Endothelial cell of umbilical vein (primary cell): ENCODE data around the gene ARHGAP15. TPM values are rescaled to one million over a fixed set of nuclear protein-coding genes. Genes with fewer than 3 reads are reported as not detected.

Experiments used
- BruUV-seq: library from RNA; stranded (reverse); fragments of 400-500 nt; replicated peaks from 2 replicates; lab custom pipeline; 2021; lab: Mats Ljungman, UMichigan
- CTCF ChIA-PET: fragments of 300-600, 350-600 bp; sonication (Branson Sonifier 250); formaldehyde crosslinking; loops from one replicate; lab custom pipeline; 2021; ENCODE audit warnings: antibody characterized with exemption, inconsistent platforms; lab: Charles Lee
- POLR2A ChIA-PET: fragments of 300-600, 350-600 bp; sonication (Branson Sonifier 250); formaldehyde crosslinking; loops from one replicate; lab custom pipeline; 2021; ENCODE audit warnings: antibody characterized with exemption, inconsistent platforms; lab: Charles Lee
- DNase-seq: peaks from one replicate; pipeline ENCODE4 v3.0.0-alpha.2; 2011; ENCODE audit warnings: low read depth, low spot score
- FAIRE-seq: peaks from 2 replicates; lab custom pipeline; 2011; peaks lifted over from hg19 to GRCh38; lab: Jason Lieb, UNC
- H2AFZ ChIP-seq: 2 replicates; pipeline ENCODE4 v1.6.0; 2012; ENCODE audit warnings: low read depth, low read length, control low read depth, inconsistent platforms
- H3K27ac ChIP-seq: 2 replicates; pipeline ENCODE4 v1.5.1; 2011; ENCODE audit warnings: low read depth, mild to moderate bottlenecking, control low read depth, low read length, moderate library complexity; ENCODE audit not compliant: insufficient read depth
- H3K27me3 ChIP-seq, 2 experiments: 2 replicates each; pipeline versions ENCODE4 v1.6.0 to v1.6.1; 2011; ENCODE audit warnings: low read length in 2 of 2, mixed read lengths in 1 of 2; ENCODE audit not compliant: control insufficient read depth in 2 of 2, insufficient read depth in 2 of 2
- H3K36me3 ChIP-seq, 2 experiments: 2 replicates in 1 of 2; 3 replicates in 1 of 2; pipeline ENCODE4 v1.5.1; 2011; ENCODE audit warnings: low read length in 2 of 2, mild to moderate bottlenecking in 1 of 2, moderate library complexity in 1 of 2; ENCODE audit not compliant: control insufficient read depth in 2 of 2, insufficient read depth in 2 of 2; ENCODE audit errors: extremely low read depth in 1 of 2
- H3K4me1 ChIP-seq: 3 replicates; pipeline ENCODE4 v1.5.1; 2011; ENCODE audit warnings: mild to moderate bottlenecking, low read length; ENCODE audit not compliant: control insufficient read depth, insufficient read depth; ENCODE audit errors: extremely low read depth
- H3K4me2 ChIP-seq: 2 replicates; pipeline ENCODE4 v1.6.1; 2011; ENCODE audit warnings: low read length, control low read depth, mixed read lengths; ENCODE audit not compliant: insufficient read depth
- H3K4me3 ChIP-seq, 3 experiments: fragments of 200-600 bp in 1 of 3; sonication (generic), shearing (Covaris generic) in 1 of 3; replicated peaks in 1 of 3; 2 replicates each; pipeline ENCODE4 v1.5.1; 2011 to 2016; ENCODE audit warnings: control low read depth in 3 of 3, low read length in 3 of 3, mild to moderate bottlenecking in 2 of 3, inconsistent platforms in 1 of 3, low read depth in 1 of 3, moderate library complexity in 1 of 3; ENCODE audit not compliant: insufficient read depth in 1 of 3
- H3K79me2 ChIP-seq: 2 replicates; pipeline ENCODE4 v1.6.0; 2012; ENCODE audit warnings: low read length, inconsistent platforms; ENCODE audit not compliant: control insufficient read depth, insufficient read depth
- H3K9ac ChIP-seq: replicated peaks from 2 replicates; pipeline ENCODE3; 2011; ENCODE audit warnings: low read length, control low read depth; ENCODE audit not compliant: insufficient read depth; ENCODE audit errors: extremely low read depth
- H3K9me1 ChIP-seq: replicated peaks from 3 replicates; pipeline ENCODE4 v1.6.0; 2011; ENCODE audit warnings: mild to moderate bottlenecking, low read length; ENCODE audit not compliant: control insufficient read depth, insufficient read depth; ENCODE audit errors: extremely low read depth
- H3K9me3 ChIP-seq: replicated peaks from 2 replicates; pipeline ENCODE4 v1.5.1; 2012; ENCODE audit warnings: low read length, inconsistent platforms; ENCODE audit not compliant: control insufficient read depth, insufficient read depth
- H4K20me1 ChIP-seq: replicated peaks from 2 replicates; pipeline ENCODE3; 2011; ENCODE audit warnings: mild to moderate bottlenecking, low read length; ENCODE audit not compliant: control insufficient read depth, insufficient read depth; ENCODE audit errors: extremely low read depth
- EZH2 ChIP-seq: IDR thresholded peaks from 2 replicates; pipeline ENCODE4 v1.6.1; 2012; ENCODE audit warnings: borderline replicate concordance, low read depth, mild to moderate bottlenecking, moderate library complexity, low read length, inconsistent platforms; ENCODE audit not compliant: severe bottlenecking
- FOS ChIP-seq: IDR thresholded peaks from 2 replicates; pipeline ENCODE4 v1.6.1; 2011; ENCODE audit warnings: mild to moderate bottlenecking, low read length, moderate library complexity, borderline replicate concordance; ENCODE audit not compliant: insufficient read depth
- GATA2 ChIP-seq: IDR thresholded peaks from 2 replicates; pipeline ENCODE4 v1.7.0; 2011; ENCODE audit warnings: low read depth, mild to moderate bottlenecking, moderate library complexity, mixed read lengths, low read length; ENCODE audit not compliant: insufficient read length, insufficient read depth
- JUN ChIP-seq: IDR thresholded peaks from 2 replicates; pipeline ENCODE4 v1.6.1; 2011; ENCODE audit warnings: borderline replicate concordance, low read depth; ENCODE audit not compliant: insufficient read length, insufficient read depth
- MYC ChIP-seq: IDR thresholded peaks from one replicate; pipeline ENCODE4 v1.6.1; 2011; ENCODE audit warnings: mild to moderate bottlenecking, low read depth, low read length
- POLR2A ChIP-seq: IDR thresholded peaks from 2 replicates; pipeline ENCODE4 v1.6.1; 2012; ENCODE audit warnings: low read depth, mild to moderate bottlenecking, control low read depth, low read length
- POLR2AphosphoS5 ChIP-seq: IDR thresholded peaks from 2 replicates; pipeline ENCODE4 v1.6.1; 2012; ENCODE audit warnings: low read depth, mild to moderate bottlenecking, control low read depth, low read length, moderate library complexity; ENCODE audit not compliant: insufficient read depth
- dilution Hi-C: fragments of 300-500 bp; cut with MboI; formaldehyde crosslinking; loops from one replicate; pipeline ENCODE4 v1.15.0; 2019; ENCODE audit warnings: low sequenced_read_pairs; ENCODE audit not compliant: extremely low pct_ligation_motif_present
- intact Hi-C: fragments of 100-400 bp; cut with micrococcal nuclease; formaldehyde crosslinking; loops from one replicate; pipeline ENCODE4 v1.10.0; 2022
- polyA plus RNA-seq, 4 experiments: library from polyadenylated mRNA; depleted of rRNA in 3 of 4; stranded (reverse) in 3 of 4; unstranded in 1 of 4; fragments of >200 nt; gene quantifications; 2 replicates each; pipeline versions ENCODE4 v1.2.1 to v1.2.3, GENCODE V29; 2011 to 2012; ENCODE audit warnings: missing spikeins in 1 of 4
- total RNA-seq: library from RNA; stranded (reverse); gene quantifications from 2 replicates; pipeline ENCODE4 v1.2.3, GENCODE V29; 2021
- TF ChIP-seq, protein P1 (sequence below): IDR thresholded peaks from 2 replicates; pipeline ENCODE4 v1.6.1; 2011; ENCODE audit not compliant: insufficient read depth, insufficient read length
- TF ChIP-seq, protein P2 (sequence below), 2 donors: IDR thresholded peaks; 1 replicate in 1 of 2; 2 replicates in 1 of 2; pipeline ENCODE4 v1.5.1; 2011; ENCODE audit warnings: low read length in 2 of 2, mild to moderate bottlenecking in 2 of 2, moderate library complexity in 2 of 2, control low read depth in 1 of 2, inconsistent platforms in 1 of 2, low read depth in 1 of 2; ENCODE audit not compliant: insufficient read depth in 1 of 2; ENCODE audit errors: extremely low read depth in 1 of 2

Gene ARHGAP15
- total and polyA plus RNA-seq, 2 donors (not counting 3 experiments of a cell fraction or from before 2014, with no cell fraction given): not detected

DNA sequence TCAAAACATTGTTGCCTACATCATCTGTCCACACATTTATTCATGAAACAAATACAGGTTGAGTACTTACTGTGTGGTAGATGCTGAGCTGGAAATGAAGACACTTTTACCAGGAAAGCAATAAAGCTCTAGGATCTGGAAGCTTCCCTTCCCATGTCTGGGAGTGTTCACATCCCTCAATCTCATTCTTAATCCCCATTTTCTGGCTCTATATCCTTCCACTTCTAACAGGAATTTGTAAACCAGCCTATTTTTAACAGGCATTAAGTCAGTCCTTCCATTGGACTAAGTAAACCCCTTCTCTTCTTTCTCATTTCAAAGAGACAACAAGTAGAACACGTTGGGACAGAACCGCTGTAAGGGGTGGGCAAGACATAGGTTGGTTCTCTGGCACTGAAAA lies 589.5 kb downstream of the ARHGAP15 start:
- Histone ChIP-seq H3K4me3 (no peak overlapping the region), H2AFZ (no peak overlapping the region), H3K4me1 (no peaks in the 10 kb centered on the region), H3K4me2 (no peak overlapping the region), H3K9me3 (no peaks in the 10 kb centered on the region), H3K9me1 (no peaks in the 10 kb centered on the region), H3K36me3 (no peaks in the 10 kb centered on the region), H4K20me1 (no peaks in the 10 kb centered on the region), H3K27me3 (no peaks in the 10 kb centered on the region), H3K79me2 (no peaks in the 10 kb centered on the region), H3K27ac (no peak overlapping the region), H3K9ac (no peak overlapping the region)
- POLR2A ChIA-PET: no interaction called here
- intact Hi-C loops (no loop called here), dilution Hi-C loops (no loop called here)
- no peak for FAIRE-seq
- CTCF ChIA-PET: no interaction called here
- TF ChIP-seq MYC: no peak
- TF ChIP-seq JUN: no peak
- TF ChIP-seq POLR2A: no peak
- no peak for TF ChIP-seq EZH2
- TF ChIP-seq POLR2AphosphoS5: no peak
- TF ChIP-seq FOS: no peak
- no peak for TF ChIP-seq GATA2
- TF ChIP-seq, protein P1, sequence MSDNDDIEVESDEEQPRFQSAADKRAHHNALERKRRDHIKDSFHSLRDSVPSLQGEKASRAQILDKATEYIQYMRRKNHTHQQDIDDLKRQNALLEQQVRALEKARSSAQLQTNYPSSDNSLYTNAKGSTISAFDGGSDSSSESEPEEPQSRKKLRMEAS: no peak
- TF ChIP-seq, protein P2, sequence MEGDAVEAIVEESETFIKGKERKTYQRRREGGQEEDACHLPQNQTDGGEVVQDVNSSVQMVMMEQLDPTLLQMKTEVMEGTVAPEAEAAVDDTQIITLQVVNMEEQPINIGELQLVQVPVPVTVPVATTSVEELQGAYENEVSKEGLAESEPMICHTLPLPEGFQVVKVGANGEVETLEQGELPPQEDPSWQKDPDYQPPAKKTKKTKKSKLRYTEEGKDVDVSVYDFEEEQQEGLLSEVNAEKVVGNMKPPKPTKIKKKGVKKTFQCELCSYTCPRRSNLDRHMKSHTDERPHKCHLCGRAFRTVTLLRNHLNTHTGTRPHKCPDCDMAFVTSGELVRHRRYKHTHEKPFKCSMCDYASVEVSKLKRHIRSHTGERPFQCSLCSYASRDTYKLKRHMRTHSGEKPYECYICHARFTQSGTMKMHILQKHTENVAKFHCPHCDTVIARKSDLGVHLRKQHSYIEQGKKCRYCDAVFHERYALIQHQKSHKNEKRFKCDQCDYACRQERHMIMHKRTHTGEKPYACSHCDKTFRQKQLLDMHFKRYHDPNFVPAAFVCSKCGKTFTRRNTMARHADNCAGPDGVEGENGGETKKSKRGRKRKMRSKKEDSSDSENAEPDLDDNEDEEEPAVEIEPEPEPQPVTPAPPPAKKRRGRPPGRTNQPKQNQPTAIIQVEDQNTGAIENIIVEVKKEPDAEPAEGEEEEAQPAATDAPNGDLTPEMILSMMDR (IDR thresholded peaks at IDR 0.05; ENCODE audit: extremely low read depth in 1 of 2, insufficient read depth in 1 of 2, low read depth in 1 of 2, low read length in 2 of 2): no peak
- no TSS peak for BruUV-seq
- no peak for DNase-seq
